Left forelimb (tissue), 1 donor: ENCODE measurements around the gene LDAH.
"Not testable (repeated sequence)": the region's sequence is repeated elsewhere in the genome, so short reads cannot be mapped to it uniquely, and the experiment has no call there.

ENCODE experiments used
- DNase-seq: peaks from one replicate; pipeline ENCODE4 v3.0.0-alpha.2; 2018; ENCODE audit warnings: low spot score

LDAH gene

DNA sequence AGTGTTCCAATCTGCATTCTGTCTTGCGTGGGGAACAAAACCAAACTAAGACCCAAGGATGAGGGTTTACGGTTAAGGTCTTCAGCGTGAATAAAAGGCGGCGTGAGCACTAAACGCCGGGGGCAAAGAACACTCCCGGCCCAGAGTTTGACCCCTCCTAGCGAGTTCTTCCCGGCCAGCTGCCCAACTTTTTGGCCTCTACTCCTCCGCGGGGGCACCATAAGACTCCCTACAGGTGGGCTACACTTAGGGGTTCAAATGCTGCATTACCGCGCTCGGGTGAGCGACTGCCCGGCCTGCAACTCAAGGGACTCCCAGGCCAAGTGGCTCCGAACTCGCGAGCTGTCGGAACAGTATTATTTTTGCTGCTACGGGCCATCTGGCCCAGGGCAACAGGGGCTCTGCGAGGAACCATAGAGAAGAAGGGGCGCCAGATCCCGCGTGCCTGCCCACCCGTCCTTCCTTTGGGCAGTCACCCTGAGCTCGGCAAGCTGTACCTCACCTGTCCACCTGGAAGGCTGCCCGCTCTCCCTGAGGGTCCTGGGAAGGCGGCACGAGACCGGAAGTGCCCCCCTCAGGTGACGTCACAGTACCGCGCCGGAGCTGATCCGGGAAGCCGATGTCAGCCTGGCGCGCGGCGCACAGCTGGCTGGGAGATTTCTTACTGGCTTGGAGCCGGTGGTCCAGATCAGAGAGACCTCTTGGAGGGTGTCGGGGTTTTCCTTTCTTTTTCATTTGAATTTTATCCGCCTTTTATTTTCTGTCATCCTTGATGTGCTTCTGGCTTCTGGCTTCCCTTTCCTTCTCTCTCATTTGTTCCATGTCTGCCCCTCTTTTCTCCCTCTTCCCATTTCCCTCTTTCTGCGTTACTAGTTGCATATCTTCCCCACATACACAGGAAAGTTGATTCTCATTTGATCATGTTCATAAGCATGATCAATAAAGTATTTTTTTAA, at the start of gene LDAH:
LDAH (minus strand) TSS at position 567 of the 956 bp plus-strand sequence. CDS start 21,638 bp downstream, outside the sequence.
- peak; percentile 96 for DNase-seq

- no peak for DNase-seq
Observed at GRCh38 chr2:20868377-20868776, 45.5 kb upstream of the LDAH start.

- DNase-seq, result no peak
Observed at GRCh38 chr2:20862850-20863249, 39.9 kb upstream of the LDAH start.

- DNase-seq, result no peak
Observed at GRCh38 chr2:20855456-20855855, 32.6 kb upstream of the LDAH start.

DNA sequence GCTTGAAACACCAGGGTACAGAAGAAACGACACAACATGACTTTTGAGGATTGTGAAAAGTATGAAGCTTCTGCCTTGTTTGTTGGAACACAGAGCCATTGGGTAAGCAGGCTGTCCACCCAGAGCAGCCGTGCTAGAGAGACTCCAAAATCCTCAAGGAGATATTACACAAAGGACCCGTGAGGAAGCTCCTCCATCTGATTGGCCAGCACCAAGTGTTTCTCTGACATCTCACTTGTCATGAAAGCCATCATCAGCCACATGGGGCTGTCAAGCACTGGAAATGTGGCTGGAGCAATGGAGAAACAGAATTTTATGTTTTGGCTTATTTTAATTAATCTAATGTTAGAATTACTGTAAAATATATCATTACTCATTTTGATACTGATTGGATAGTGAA, 29.8 kb upstream of the LDAH start:
- no peak for DNase-seq

DNA sequence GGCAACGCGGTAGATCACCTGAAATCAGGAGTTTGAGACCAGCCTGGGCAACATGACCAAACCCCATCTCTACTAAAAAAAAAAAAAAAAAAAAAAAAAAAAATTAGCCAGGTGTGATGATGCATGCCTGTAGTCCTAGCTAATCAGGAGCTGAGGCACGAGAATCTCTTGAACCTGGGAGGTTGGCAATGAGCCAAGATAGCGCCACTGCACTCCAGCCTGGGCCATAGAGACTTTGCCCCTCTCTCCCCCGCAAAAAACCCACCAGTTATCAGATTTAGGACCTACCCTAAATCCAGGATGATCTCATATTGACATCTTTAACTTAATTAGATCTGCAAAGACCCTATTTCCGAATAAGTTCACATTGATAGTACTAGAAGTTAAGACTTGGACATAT, 29.2 kb upstream of the LDAH start:
- no peak for DNase-seq

- DNase-seq, result no peak
Observed at GRCh38 chr2:20844246-20844645, 21.3 kb upstream of the LDAH start.

DNA sequence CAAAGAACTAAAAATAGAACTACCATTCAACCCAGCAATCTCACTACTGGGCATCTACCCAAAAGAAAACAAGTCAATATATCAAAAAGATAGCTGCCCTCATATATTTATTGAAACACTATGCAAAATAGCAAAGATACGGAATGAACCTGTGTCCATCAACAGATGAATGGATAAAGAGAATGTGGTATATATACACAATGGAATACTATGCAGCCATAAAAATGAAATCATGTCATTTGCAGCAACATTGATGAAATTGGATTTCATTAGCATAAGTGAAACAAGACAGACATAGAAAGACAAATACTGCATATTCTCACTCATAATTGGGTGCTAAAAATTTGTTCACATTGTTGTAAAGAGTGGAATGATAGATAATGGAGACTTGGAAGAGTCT, 16.2 kb upstream of the LDAH start:
- no peak for DNase-seq

DNA sequence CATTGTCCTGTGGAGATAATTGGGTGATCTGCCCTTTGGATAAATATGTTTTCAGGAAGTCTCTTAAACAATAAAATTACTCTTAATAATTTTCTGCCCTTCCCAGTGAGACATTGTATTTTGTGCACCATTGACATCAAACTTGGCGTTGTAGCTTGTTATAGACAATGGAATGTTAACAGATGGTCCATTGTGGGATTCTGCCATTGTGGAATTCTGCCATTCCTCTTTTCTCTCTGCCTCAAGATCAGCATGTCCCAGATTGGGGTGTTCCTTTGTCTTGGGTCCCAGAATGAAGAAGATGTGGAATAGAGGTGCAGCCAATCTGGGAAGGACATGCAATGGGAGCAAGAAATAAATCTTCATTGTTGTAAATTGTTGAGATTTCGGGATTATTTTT, 15.1 kb upstream of the LDAH start:
- DNase-seq, result no peak

- no peak for DNase-seq
Observed at GRCh38 chr2:20836521-20836920, 13.6 kb upstream of the LDAH start.

GRCh38 chr2:20834331-20834730, 11.4 kb upstream of the LDAH start:
- no peak for DNase-seq

DNA sequence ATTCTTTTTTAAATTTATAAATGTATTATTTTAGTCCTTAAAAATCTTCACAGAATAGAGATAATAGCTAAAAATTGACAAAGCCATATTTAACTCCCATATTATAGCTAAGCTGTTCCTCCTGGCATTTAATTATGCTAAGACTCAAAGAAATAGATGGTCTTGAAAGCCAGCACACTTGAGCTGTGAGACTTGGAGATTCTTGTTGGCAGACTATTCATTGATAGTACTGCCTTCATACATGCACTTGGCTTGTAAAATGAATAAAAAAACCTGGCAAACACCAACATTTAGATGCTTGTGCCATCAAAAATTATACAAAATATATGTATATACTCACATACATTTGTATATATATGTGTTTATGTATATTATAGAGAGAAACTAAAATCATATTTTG, 9.7 kb upstream of the LDAH start:
- no peak for DNase-seq

- no peak for DNase-seq
Observed at GRCh38 chr2:20829861-20830260, 7.0 kb upstream of the LDAH start.

GRCh38 chr2:20823917-20824316, 1.0 kb upstream of the LDAH start:
- no peak for DNase-seq

GRCh38 chr2:20818820-20819219, 4.1 kb downstream of the LDAH start:
- DNase-seq, result no peak

DNA sequence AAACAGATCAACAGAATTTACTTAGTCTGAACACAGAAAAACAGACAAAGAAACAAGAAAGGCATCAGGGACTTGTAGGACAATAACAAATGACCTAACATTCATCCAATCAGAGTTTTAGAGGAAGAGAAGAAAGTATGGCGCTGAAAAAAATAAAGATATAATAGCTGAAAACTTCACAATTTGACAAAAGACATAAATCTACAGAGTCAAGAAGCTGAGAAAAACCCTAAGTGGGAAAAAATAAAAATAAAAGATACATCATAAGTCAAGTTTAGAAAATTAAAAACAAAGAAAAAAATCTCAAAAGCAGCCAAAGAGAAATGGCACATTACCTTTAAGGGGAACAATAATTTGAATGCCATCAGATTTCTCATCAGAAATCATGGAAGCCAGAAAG, 7.7 kb downstream of the LDAH start:
- no peak for DNase-seq

DNA sequence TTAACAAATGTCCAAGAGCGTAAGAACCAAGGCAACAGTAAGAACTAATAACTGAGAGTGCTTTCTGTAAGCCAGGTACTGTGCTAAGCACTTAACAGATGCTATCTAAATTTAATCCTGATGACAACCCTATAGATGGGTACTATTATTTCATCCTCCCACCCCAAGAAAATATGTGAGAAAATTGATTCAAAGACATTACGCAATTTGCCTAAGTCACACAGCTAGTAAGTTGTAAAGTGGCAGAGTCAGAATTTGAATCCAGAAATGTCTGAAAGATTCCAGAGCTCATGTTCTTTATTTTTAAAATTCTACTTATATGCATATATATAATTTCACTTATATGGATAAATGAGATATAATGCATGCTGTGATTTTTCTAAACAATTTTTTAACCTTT, 10.1 kb downstream of the LDAH start:
- DNase-seq, result no peak

- no peak for DNase-seq
Observed at GRCh38 chr2:20806286-20806685, 16.6 kb downstream of the LDAH start.

GRCh38 chr2:20803974-20804373, 18.9 kb downstream of the LDAH start:
- DNase-seq, result no peak

- no peak for DNase-seq
Observed at GRCh38 chr2:20803226-20803682, 19.6 kb downstream of the LDAH start.

- DNase-seq, result no peak
Observed at GRCh38 chr2:20797096-20797495, 25.8 kb downstream of the LDAH start.

- DNase-seq, result no peak
Observed at GRCh38 chr2:20796374-20796791, 26.5 kb downstream of the LDAH start.

GRCh38 chr2:20793944-20794343, 29.0 kb downstream of the LDAH start:
- DNase-seq, result not testable (repeated sequence)
